ENCODE results near the gene TPT1.
"Not testable (repeated sequence)": the region's sequence is repeated elsewhere in the genome, so short reads cannot be mapped to it uniquely, and the experiment has no call there.

TPT1 gene

DNA sequence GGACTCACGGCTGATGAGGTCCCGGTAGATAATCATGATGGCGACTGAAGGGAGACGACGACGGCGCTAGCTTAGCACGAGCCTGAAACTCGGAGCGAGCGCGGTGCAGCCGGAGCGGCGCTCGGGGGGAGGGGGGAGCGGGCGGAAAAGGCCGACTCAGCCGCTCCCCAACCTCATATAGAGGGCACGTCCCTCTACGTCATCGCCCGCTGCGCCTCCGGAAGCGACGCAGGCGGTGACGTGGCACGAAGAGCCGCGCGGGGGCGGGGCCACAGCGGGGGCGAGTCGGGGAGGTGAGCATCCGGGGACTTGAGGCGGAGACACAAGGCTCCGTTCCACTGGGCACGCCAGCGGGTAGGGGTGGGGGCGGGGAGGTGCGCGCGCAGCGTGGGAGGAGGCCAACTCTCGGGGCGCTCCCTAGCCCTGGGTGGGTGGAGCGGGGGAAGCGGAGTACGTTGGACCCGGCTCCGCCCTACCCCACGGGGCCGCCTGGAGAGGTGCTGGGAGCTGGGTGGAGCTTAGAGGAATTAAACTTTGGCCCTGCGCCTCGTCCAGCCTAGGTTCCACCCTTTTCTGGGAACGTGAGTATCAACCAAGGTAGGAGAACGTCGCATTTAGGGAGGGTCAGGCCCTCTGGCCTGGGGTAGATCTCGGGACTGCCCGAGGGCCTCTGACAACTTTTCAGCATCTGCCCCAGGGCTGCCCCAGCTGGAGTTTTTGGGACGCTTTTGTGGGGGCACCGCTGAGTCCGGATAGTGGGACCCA is at the start of gene TPT1:
TPT1 (minus strand) TSS at position 150 of the 765 bp plus-strand sequence; CDS start at position 36, 114 bp downstream.
- peak; percentile 91 for DNase-seq

DNA sequence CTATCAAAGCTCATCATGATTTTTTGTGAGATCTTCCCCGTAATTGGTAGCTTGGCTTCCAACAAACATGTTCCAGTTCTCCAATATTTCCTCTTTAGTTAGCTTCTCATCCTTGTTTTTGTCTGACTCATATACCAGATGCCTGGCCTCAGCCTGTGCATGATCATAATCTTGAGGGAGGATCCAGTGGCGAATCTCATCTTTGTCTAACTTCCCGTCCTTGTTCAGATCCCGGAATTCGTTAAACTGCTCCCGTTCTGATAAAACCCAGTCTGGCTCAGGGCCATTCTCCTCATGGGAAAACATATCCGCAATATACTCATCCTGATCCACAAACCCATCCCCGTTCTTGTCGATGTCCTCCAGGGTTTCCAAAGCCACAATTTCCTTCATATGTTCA is 49.4 kb upstream of the TPT1 start:
- DNase-seq = not testable (repeated sequence)

DNA sequence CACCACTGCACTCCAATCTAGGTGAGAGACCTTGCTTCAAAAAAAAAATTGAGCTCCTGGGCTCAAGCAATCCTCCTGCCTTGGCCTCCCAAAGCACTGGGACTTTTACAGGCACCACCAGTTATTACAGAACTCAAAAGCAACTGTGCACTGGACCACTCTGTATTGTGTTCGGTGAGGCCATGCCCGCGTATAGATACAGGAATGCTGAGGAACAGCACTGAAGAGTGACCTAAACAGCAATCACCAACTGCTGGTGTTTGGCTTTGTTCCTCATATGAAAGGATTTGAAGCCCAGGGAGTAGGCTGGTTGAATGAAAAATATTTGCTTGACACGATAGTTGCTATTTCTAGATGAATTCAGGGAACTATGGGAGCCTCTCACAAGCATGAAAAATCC is 47.7 kb upstream of the TPT1 start:
- DNase-seq = no peak

DNA sequence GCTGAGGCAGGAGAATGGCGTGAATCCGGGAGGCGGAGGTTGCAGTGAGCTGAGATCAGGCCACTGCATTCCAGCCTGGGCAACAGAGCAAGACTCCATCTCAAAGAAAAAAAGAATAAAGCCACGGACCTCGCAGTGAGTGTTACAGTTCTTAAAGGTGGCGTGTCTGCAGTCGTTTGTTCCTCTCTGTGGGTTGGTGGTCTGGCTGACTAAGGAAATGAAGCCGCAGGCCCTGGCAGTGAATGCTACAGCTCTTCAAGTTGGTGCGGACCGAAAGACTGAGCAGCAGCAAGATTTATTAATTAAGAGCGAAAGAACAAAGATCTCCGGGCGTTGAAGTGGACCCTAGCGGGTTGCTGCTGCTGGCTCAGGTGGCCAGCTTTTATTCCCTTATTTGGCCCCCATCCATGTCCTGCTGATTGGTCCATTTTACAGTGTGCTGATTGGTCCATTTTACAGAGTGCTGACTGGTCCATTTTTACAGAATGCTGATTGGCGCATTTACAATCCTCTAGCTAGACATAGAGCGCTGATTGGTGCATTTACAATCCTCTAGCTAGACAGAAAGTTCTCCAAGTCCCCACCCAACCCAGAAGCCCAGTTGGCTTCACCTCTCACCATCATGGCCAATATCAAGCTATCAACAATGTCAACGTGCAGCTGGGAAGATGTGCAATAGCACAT is 46.1 kb upstream of the TPT1 start:
- not testable (repeated sequence) for DNase-seq

GRCh38 chr13:45385907-45386553 is 45.0 kb upstream of the TPT1 start:
- DNase-seq = no peak

DNA sequence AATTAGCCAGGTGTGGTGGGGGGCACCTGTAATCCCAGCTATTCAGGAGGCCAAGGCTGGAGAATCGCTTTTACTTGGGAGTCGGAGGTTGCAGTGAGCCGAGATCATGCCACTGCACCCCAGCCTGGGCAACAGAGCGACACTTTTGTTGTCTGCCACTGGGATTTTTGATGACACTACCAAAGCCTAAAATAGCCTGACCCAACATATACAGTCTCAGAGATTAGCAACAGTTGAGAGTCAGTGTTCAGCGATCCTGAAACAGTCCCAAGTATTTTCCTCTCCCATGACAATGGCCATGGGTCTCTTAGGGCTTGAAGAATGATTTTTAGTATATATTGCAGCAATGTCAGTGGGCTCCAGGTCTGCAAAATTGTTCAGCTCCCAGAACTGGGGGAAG is 44.3 kb upstream of the TPT1 start:
- DNase-seq = no peak

GRCh38 chr13:45384474-45385174 is 43.6 kb upstream of the TPT1 start:
- no peak for DNase-seq

DNA sequence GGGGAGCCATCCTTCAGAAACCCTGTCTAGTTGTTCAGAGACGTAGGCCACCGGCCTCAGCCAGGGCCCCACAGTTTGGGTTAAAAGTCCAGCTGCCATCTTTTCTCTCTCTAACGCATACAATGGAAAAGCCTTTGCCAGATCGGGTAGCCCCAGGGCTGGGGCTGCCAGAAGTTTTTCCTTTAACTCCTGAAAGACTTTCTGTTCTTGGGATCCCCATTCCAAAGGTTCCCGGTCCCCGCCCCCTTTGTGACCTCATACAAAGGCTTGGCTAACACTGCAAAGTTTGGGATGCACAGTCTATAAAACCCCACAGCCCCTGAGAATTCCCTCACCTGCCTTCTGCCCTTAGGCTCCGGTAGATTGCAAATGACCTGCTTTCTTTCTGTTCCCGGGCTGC is 41.8 kb upstream of the TPT1 start:
- not testable (repeated sequence) for DNase-seq

GRCh38 chr13:45381196-45381595 is 40.2 kb upstream of the TPT1 start:
- DNase-seq = no peak

DNA sequence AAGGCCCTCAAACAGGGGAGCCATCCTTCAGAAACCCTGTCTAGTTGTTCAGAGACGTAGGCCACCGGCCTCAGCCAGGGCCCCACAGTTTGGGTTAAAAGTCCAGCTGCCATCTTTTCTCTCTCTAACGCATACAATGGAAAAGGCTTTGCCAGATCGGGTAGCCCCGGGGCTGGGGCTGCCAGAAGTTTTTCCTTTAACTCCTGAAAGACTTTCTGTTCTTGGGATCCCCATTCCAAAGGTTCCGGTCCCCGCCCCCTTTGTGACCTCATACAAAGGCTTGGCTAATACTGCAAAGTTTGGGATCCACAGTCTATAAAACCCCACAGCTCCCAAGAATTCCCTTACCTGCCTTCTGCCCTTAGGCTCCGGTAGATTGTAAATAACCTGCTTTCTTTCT is 39.7 kb upstream of the TPT1 start:
- not testable (repeated sequence) for DNase-seq

DNA sequence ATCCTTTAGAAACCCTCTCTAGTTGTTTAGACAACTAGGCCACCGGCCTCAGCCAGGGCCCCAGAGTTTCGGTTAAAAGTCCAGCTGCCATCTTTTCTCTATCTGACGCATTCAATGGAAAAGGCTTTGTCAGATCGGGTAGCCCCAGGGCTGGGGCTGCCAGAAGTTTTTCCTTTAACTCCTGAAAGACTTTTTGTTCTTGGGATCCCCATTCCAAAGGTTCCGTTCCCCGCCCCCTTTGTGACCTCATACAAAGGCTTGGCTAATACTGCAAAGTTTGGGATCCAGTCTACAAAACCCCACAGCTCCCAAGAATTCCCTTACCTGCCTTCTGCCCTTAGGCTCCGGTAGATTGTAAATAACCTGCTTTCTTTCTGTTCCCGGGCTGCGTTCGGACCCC is 38.5 kb upstream of the TPT1 start:
- DNase-seq = not testable (repeated sequence)

GRCh38 chr13:45378786-45379185 is 37.8 kb upstream of the TPT1 start:
- not testable (repeated sequence) for DNase-seq

DNA sequence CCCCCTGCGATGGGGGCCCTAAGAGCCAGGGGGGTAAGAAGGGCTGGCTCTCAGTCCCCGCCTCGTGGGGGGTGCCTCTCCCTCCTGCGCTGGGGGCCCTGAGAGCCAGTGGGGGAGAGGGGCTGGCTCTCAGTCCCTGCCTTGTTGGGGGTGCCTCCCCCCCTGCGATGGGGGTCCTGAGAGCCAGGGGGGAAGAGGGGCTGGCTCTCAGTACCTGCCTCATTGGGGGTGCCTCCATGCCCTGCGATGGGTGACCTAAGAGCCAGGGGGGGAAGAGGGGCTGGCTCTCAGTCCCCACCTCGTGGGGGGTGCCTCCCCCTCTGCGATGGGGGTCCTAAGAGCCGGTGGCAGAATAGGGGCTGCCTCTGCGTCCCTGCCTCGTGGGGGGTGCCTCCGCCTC is 36.3 kb upstream of the TPT1 start:
- not testable (repeated sequence) for DNase-seq

- not testable (repeated sequence) for DNase-seq
Observed at GRCh38 chr13:45376651-45377050, 35.7 kb upstream of the TPT1 start.

DNA sequence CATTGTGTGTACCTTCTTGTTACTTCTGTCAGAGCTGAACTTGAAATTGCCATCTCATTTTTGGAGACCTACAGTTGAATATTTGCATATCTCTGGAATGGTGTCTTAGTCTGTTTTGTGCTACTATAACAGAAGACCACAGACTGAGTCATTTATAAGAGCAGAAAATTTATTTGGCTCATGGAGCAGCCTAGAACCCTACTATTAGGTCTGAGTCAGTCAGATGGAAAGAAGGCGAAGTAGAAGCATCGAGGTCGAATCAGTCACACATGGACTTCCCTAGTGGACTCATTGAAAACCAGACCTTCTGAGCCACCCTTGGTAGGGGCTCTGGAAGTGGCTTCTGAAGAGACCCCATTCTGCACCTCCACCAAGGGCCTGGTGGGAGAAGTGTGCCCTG is 33.9 kb upstream of the TPT1 start:
- no peak for DNase-seq

- no peak for DNase-seq
Observed at GRCh38 chr13:45373162-45373547, 32.2 kb upstream of the TPT1 start.

- no peak for DNase-seq
Observed at GRCh38 chr13:45372189-45373161, 31.5 kb upstream of the TPT1 start.

DNA sequence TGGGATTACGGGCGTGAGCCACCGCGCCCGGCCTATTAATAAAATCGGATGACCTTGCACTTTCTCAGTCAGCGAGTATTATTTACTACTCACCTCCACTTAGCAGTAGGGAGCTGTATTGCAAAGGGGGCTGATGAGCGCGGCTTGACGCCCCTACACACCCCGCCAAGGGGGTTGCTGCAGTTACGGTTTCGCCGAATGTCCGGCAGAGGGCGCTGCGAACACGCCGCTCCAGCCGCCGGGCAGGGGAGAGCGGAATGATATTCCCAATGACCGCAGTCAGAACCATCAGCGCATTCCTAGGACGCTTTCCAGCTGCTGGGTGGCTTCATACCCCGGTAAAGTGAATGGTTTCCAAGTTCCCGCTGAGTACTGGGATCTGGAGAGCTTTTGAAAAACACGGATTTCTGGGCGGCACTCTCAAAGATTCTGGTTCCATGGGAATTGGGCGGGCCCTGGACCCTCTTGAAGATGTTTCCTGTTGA is 30.0 kb upstream of the TPT1 start:
- peak; percentile 22 for DNase-seq

- no peak for DNase-seq
Observed at GRCh38 chr13:45369116-45369515, 28.1 kb upstream of the TPT1 start.

- no peak for DNase-seq
Observed at GRCh38 chr13:45368571-45368970, 27.6 kb upstream of the TPT1 start.

GRCh38 chr13:45368005-45368404 is 27.0 kb upstream of the TPT1 start:
- no peak for DNase-seq

- no peak for DNase-seq
Observed at GRCh38 chr13:45367358-45367757, 26.4 kb upstream of the TPT1 start.

Data from NCI-H1105 (cell line).